ENCODE measurements around the gene SHROOM2.
"Not testable (repeated sequence)": the region's sequence is repeated elsewhere in the genome, so short reads cannot be mapped to it uniquely, and the experiment has no call there.

Gene SHROOM2

DNA sequence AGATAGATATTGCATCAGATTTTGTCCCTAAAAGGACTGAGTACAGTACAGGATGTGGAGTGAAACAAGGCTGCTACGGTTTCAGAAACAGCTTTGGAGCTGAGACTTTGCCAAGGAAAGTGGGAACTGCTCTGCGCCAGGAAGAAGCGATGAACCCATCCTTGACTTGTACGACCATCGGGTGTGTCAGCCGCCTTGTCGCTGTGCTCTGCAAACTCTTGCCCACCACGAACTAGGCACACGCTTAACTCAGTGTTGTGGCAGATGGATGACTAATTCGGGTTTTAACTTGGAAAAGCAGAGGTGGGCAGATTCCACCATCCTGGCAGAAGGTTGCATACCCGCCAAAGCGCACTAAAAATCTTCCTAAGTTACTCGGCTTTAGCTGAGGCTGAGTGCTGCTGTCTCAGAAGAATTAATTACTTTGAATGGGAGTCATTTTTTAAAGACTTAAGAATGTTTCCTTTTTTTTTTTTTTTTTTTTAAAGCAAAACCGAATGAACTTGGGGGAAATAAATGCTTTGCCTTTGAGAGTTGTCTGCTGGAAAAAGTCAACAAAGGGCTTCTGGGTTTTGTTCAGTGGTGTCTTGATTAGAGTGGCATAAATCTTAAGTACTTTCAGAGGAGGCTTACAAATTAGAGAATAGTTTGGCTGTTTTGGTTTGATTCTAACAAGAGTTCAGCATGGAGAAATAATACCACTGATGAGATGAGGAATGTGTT lies 69.5 kb downstream of the SHROOM2 start:
- DNase-seq (ENCODE audit: low spot score), result no peak
- POLR2A ChIA-PET (ENCODE audit: low non-redundant PET), result no interaction called here
- TF ChIP-seq, protein P1, sequence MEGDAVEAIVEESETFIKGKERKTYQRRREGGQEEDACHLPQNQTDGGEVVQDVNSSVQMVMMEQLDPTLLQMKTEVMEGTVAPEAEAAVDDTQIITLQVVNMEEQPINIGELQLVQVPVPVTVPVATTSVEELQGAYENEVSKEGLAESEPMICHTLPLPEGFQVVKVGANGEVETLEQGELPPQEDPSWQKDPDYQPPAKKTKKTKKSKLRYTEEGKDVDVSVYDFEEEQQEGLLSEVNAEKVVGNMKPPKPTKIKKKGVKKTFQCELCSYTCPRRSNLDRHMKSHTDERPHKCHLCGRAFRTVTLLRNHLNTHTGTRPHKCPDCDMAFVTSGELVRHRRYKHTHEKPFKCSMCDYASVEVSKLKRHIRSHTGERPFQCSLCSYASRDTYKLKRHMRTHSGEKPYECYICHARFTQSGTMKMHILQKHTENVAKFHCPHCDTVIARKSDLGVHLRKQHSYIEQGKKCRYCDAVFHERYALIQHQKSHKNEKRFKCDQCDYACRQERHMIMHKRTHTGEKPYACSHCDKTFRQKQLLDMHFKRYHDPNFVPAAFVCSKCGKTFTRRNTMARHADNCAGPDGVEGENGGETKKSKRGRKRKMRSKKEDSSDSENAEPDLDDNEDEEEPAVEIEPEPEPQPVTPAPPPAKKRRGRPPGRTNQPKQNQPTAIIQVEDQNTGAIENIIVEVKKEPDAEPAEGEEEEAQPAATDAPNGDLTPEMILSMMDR (conservative IDR thresholded peaks at IDR 0.05; ENCODE audit: low read depth), result no peak
- no peak overlapping the region for H3K27ac ChIP-seq
- CTCF ChIA-PET, result no interaction called here

GRCh38 chrX:9856588-9856987 lies 70.4 kb downstream of the SHROOM2 start:
- H3K27ac ChIP-seq, result no peak overlapping the region
- TF ChIP-seq, protein P1 (conservative IDR thresholded peaks at IDR 0.05; ENCODE audit: low read depth), result no peak
- ChIA-PET CTCF (no interaction called here), POLR2A (ENCODE audit: low non-redundant PET) (no interaction called here)
- DNase-seq (ENCODE audit: low spot score), result no peak

DNA sequence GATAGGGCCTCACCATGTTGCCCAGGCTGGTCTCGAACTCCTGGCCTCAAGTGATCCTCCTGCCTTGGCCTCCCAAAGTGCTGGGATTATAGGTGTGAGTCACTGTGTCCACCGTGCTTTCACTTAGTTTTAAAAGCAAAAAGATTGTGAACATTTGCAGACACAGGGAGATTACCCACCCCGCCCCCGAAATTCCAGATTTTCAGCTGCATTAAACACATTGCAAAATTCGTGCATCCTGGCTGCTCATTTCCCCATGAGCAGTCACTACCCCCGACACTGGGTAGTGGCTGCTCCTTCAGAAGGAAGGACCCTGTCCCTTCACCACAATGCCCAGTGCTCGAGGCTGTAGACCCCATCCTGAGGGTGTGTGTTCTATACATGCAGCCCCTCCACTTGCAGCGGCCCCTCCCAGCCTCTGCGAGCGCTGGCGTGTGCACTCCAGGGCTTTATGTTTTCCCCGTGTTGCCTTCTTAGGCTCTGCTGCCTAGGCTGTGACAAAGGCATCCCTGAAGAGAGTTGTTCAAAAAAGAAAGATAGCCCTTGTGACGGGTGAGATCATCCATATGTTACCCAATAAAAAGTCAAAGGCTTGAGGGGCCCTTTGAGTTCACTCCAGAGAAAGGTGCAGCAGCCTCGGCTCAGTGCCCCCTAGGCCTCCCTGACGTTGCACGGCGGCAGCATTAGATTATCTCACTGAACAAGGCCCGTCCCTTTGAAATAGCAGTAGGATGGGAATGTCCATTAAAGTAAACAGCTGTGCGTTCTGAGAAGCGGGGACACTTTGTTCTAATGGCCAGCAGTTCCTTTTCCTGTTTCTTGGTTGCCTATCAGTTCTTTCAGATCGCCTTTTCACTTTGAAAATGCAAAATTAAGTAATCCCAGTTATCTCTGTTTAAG lies 71.6 kb downstream of the SHROOM2 start:
- ChIA-PET CTCF (no interaction called here), POLR2A (ENCODE audit: low non-redundant PET) (interaction anchor here (0.6 kb wide), 1 partner anchor 22 kb away, joined by 3 read pairs; no protein-coding TSS in a partner anchor)
- TF ChIP-seq, protein P1 (conservative IDR thresholded peaks at IDR 0.05; ENCODE audit: low read depth), result no peak
- H3K27ac ChIP-seq, result no peak overlapping the region
- no peak for DNase-seq (ENCODE audit: low spot score)

GRCh38 chrX:9858684-9859083 lies 72.5 kb downstream of the SHROOM2 start:
- POLR2A ChIA-PET (ENCODE audit: low non-redundant PET), result interaction anchor here (0.6 kb wide), 1 partner anchor 23 kb away, joined by 3 read pairs; no protein-coding TSS in a partner anchor
- DNase-seq (ENCODE audit: low spot score); H3K27ac ChIP-seq; CTCF ChIA-PET: not testable (repeated sequence)

DNA sequence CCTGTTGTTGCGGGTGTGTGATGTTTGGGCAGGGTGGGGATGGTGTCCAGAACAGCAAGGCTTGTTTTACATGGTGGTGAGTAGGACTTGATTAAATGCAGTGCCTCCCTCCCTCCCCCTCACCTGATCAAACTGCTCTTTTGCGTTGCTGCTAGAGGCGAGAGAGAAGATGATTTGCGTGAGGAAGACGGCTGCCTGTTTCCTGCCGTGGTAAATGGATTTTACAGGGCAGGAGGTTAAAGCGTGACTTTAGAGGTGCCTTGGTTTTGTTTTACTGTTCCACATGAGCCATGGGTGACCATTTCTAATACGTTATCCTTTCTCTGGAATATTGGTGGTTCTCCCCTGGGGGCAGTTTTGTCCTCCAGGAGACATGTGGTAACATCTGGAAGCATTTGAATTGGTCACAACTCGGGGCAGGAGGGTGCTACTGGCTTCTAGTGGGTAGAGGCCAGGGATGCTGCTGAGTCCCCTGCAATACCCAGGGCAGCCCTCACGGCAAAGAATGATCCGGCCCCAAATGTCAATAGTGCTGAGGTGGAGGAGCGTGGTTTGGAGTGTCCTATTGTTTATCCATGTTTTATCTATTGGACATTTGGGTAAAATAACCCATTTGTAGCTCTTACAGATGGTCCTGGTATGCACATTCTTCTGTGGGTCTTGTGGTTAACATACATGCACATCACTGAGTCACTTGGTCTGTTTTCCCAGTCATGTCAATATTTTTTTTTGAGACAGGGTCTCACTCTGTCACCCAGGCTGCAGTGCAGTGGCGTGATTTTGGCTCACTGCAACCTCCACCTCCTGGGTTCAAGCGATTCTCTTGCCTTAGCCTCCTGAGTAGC lies 73.7 kb downstream of the SHROOM2 start:
- CTCF ChIA-PET, result no interaction called here
- H3K27ac ChIP-seq, result no peak overlapping the region
- TF ChIP-seq, protein P1 (conservative IDR thresholded peaks at IDR 0.05; ENCODE audit: low read depth), result no peak
- no peak for DNase-seq (ENCODE audit: low spot score)
- POLR2A ChIA-PET (ENCODE audit: low non-redundant PET), result no interaction called here

DNA sequence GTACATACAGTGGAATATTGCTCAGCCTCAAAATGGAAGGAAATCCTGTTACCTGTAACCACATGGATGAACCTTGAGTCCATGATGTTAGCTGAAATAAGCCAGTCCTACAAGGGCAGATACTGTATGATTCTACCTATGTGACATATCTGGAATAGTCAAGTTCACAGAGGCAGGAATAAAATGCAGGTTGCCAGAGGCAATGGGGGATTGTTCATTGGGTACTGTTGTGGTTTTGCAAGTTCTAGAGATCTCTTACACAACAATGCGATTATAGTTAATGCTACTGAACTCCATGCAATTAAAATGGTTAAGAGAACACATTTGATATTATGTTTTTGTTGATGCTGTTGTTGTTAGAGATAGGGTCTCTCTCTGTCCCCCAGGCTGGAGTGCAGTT lies 74.6 kb downstream of the SHROOM2 start:
- no peak for DNase-seq (ENCODE audit: low spot score)
- TF ChIP-seq, protein P1 (conservative IDR thresholded peaks at IDR 0.05; ENCODE audit: low read depth), result no peak
- no peak overlapping the region for H3K27ac ChIP-seq
- CTCF ChIA-PET, result no interaction called here
- POLR2A ChIA-PET (ENCODE audit: low non-redundant PET), result no interaction called here

Measured in RWPE1 (cell line).